Mesenchymal stem cell (in vitro differentiated cells and primary cell): ENCODE measurements around the gene DCUN1D3.

Experiments used
- DNase-seq: peaks from one replicate; pipeline ENCODE4 v3.0.0-alpha.2; 2013
- H2AFZ ChIP-seq: one replicate; pipeline ENCODE4 v1.6.1; 2013; ENCODE audit warnings: low read depth, mild to moderate bottlenecking, control low read depth, inconsistent platforms, low read length, moderate library complexity
- H2AK5ac ChIP-seq: 2 replicates; pipeline ENCODE4 v1.6.1; 2013; ENCODE audit warnings: low read length, moderate library complexity, mild to moderate bottlenecking, inconsistent platforms; ENCODE audit not compliant: severe bottlenecking
- H2BK120ac ChIP-seq: one replicate; pipeline ENCODE4 v1.6.1; 2013; ENCODE audit warnings: low read depth, mild to moderate bottlenecking, inconsistent platforms, low read length, moderate library complexity
- H2BK12ac ChIP-seq, 2 experiments: one replicate each; pipeline ENCODE4 v1.6.1; 2013; ENCODE audit warnings: inconsistent platforms in 2 of 2, low read length in 2 of 2, mild to moderate bottlenecking in 2 of 2, moderate library complexity in 2 of 2, control low read depth in 1 of 2
- H2BK15ac ChIP-seq: one replicate; pipeline ENCODE4 v1.6.1; 2013; ENCODE audit warnings: mild to moderate bottlenecking, low read depth, inconsistent platforms; ENCODE audit not compliant: poor library complexity, severe bottlenecking
- H2BK5ac ChIP-seq: 2 replicates; pipeline ENCODE4 v1.6.1; 2013; ENCODE audit warnings: low read depth, mild to moderate bottlenecking, low read length, control low read depth, inconsistent platforms; ENCODE audit not compliant: poor library complexity, severe bottlenecking
- H3K14ac ChIP-seq, 2 experiments: one replicate each; pipeline ENCODE4 v1.6.1; 2013; ENCODE audit warnings: inconsistent platforms in 2 of 2, low read length in 2 of 2, control low read depth in 1 of 2, mild to moderate bottlenecking in 1 of 2, moderate library complexity in 1 of 2
- H3K18ac ChIP-seq, 2 experiments: one replicate each; pipeline ENCODE4 v1.6.1; 2013; ENCODE audit warnings: inconsistent platforms in 2 of 2, low read length in 2 of 2, control low read depth in 1 of 2, low read depth in 1 of 2, mild to moderate bottlenecking in 1 of 2
- H3K23ac ChIP-seq, 2 experiments: one replicate each; pipeline ENCODE4 v1.6.1; 2013; ENCODE audit warnings: inconsistent platforms in 2 of 2, low read length in 2 of 2, mild to moderate bottlenecking in 2 of 2, moderate library complexity in 2 of 2, control low read depth in 1 of 2
- H3K27ac ChIP-seq: 2 replicates; pipeline ENCODE4 v1.5.1; 2013; ENCODE audit warnings: mild to moderate bottlenecking, moderate library complexity, low read length, control low read depth, inconsistent platforms; ENCODE audit not compliant: poor library complexity, severe bottlenecking
- H3K27me3 ChIP-seq, 2 experiments: 2 replicates each; pipeline versions ENCODE4 v1.6.1 to v1.7.0; 2013; ENCODE audit warnings: low read length in 2 of 2, mild to moderate bottlenecking in 2 of 2, moderate library complexity in 2 of 2, control low read depth in 1 of 2, inconsistent platforms in 1 of 2; ENCODE audit not compliant: control insufficient read depth in 1 of 2, insufficient read depth in 1 of 2
- H3K36me3 ChIP-seq, 2 experiments: 2 replicates each; pipeline versions ENCODE4 v1.6.1 to v1.7.0; 2013; ENCODE audit warnings: low read length in 2 of 2, control low read depth in 1 of 2, inconsistent platforms in 1 of 2, low read depth in 1 of 2, mild to moderate bottlenecking in 1 of 2; ENCODE audit not compliant: insufficient read depth in 2 of 2, control insufficient read depth in 1 of 2
- H3K4ac ChIP-seq, 2 experiments: one replicate each; pipeline ENCODE4 v1.6.1; 2013; ENCODE audit warnings: inconsistent platforms in 2 of 2, low read length in 2 of 2, mild to moderate bottlenecking in 2 of 2, moderate library complexity in 2 of 2, control low read depth in 1 of 2, low read depth in 1 of 2
- H3K4me1 ChIP-seq: 2 replicates; pipeline ENCODE4 v1.6.1; 2013; ENCODE audit warnings: low read depth, low read length, control low read depth; ENCODE audit not compliant: control insufficient read depth, insufficient read depth
- H3K4me2 ChIP-seq: 2 replicates; pipeline ENCODE4 v1.6.1; 2013; ENCODE audit warnings: low read length, mild to moderate bottlenecking, inconsistent platforms; ENCODE audit not compliant: poor library complexity, severe bottlenecking
- H3K4me3 ChIP-seq, 2 experiments: 2 replicates each; pipeline versions ENCODE4 v1.5.1 to v1.7.0; 2013; ENCODE audit warnings: low read length in 2 of 2, mild to moderate bottlenecking in 2 of 2, control low read depth in 1 of 2, low read depth in 1 of 2; ENCODE audit not compliant: insufficient read depth in 1 of 2
- H3K79me1 ChIP-seq: replicated peaks from 2 replicates; pipeline ENCODE4 v1.6.1; 2013; ENCODE audit warnings: mild to moderate bottlenecking, control low read depth, low read length, inconsistent platforms; ENCODE audit not compliant: poor library complexity, severe bottlenecking
- H3K9ac ChIP-seq: 2 replicates; pipeline ENCODE4 v1.7.0; 2013; ENCODE audit warnings: mild to moderate bottlenecking, low read length, moderate library complexity
- H3K9me3 ChIP-seq: 2 replicates; pipeline ENCODE4 v1.7.0; 2013; ENCODE audit warnings: mild to moderate bottlenecking, low read length; ENCODE audit not compliant: control insufficient read depth
- H4K8ac ChIP-seq: one replicate; pipeline ENCODE4 v1.6.1; 2013; ENCODE audit warnings: inconsistent platforms, mild to moderate bottlenecking, low read length, moderate library complexity
- H4K91ac ChIP-seq: one replicate; pipeline ENCODE4 v1.6.1; 2013; ENCODE audit warnings: mild to moderate bottlenecking, low read length, inconsistent platforms
- WGBS: methylation state at CpG from one replicate; pipeline ENCODE4 v1.1.7; 2013; ENCODE audit warnings: mixed read lengths; 5-methylcytosine and 5-hydroxymethylcytosine counted together

Gene DCUN1D3

DNA sequence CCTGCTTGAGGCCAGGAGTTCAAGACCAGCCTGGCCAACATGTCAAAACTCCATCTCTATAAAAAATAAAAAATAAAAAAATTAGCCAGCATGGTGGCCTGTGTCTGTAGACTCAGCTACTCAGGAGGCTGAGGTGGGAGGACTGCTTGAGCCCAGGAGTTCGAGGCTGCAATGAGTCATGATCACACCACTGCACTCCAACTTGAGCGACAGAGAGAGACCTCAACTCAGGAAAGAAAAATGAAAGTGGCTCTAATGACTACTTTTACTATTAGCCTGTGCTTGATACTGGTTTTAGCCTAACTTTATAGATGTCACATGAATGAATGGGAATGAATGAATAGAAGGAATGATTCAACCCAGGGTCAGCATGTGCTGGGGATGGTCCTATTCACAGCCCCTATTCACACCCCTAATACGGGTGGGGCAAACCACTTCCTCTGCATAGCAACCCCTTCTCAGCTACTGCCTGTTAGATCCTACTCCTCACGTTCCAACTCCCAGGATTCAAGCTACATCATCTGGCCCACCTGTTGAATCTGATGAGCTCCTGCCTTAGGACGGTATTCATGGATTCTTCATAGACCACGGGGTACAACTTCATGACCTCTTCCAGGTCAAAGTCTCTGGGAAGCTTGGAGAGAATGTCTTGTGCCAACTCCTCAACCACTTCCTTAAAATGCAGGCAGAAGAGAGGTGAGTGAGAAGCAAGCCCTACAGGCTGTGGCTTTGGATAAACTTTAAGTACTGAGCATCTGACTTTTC, 40.9 kb upstream of the DCUN1D3 start:
- H4K8ac ChIP-seq, result no peak overlapping the region
- no peak overlapping the region for H3K14ac ChIP-seq
- H2AFZ ChIP-seq, result no peak overlapping the region
- no peak for DNase-seq
- no peak overlapping the region for H4K91ac ChIP-seq
- no peaks in the 10 kb centered on the region for H3K36me3 ChIP-seq
- no peak overlapping the region for H2BK15ac ChIP-seq
- H3K9me3 ChIP-seq, result no peaks in the 10 kb centered on the region
- no peak overlapping the region for H2BK120ac ChIP-seq
- no peak overlapping the region for H3K27ac ChIP-seq
- no peak overlapping the region for H2BK12ac ChIP-seq
- H3K9ac ChIP-seq, result no peak overlapping the region
- H3K4me2 ChIP-seq, result no peak overlapping the region
- 79% methylated on average over 5 of the region's 6 CpGs for WGBS
- H3K79me1 ChIP-seq, result no peaks in the 10 kb centered on the region
- H3K27me3 ChIP-seq, result no peaks in the 10 kb centered on the region
- H2BK5ac ChIP-seq, result peak overlapping the region; percentile 9
- H3K4me3 ChIP-seq, result no peak overlapping the region
- no peak overlapping the region for H2AK5ac ChIP-seq
- no peak overlapping the region for H3K18ac ChIP-seq
- no peak overlapping the region for H3K4ac ChIP-seq
- H3K23ac ChIP-seq, result no peak overlapping the region
- H3K4me1 ChIP-seq, result no peaks in the 10 kb centered on the region

DNA sequence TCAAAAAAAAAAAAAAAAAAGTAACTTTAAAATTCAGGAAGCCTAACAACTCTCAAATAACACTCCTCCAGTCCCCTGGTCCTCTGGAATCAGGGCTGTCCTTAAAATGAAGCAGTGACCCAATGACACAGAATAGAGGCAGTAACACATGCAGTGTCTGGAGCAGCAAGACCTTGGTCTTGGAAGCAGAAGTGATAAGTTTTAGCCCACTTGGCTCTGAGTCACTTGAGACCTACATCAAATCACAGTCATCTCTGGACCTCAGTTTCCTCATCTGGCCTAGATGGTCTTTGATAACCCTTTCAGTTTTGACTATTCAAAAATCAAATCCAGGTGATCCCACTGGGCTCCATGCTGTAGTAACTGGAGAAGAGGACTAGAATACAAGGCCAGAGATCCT, 39.5 kb upstream of the DCUN1D3 start:
- Histone ChIP-seq H2BK5ac (no peak overlapping the region), H3K36me3 (no peaks in the 10 kb centered on the region), H2AK5ac (no peak overlapping the region), H2AFZ (no peak overlapping the region), H3K4me1 (no peaks in the 10 kb centered on the region), H2BK120ac (no peak overlapping the region), H3K9ac (no peak overlapping the region), H3K4ac (no peak overlapping the region), H4K91ac (no peak overlapping the region), H3K27me3 (no peaks in the 10 kb centered on the region), H4K8ac (no peak overlapping the region), H2BK12ac (no peak overlapping the region), H3K4me2 (no peak overlapping the region), H3K79me1 (no peaks in the 10 kb centered on the region), H3K27ac (no peak overlapping the region), H3K18ac (no peak overlapping the region), H2BK15ac (no peak overlapping the region), H3K4me3 (no peak overlapping the region), H3K9me3 (no peaks in the 10 kb centered on the region), H3K23ac (no peak overlapping the region), H3K14ac (no peak overlapping the region)
- no peak for DNase-seq

DNA sequence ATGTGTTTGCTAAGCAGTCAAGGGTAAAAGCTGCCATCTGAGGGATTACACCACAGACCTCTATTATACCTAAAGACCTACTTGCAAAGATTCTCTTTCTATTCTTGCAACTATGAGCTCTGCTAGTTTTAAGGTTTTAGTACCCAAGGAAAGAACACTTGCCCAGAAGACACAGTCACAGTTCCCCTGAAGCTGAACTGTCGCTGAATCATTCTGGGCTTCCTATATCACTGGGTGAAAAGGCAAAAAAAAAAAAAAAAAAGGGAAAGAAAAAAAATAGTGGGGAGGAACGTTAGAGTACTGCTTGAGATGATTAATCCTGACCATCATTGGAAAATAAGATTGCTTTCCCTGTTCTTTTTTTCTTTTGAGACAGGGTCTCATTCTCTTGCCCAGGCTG, 38.3 kb upstream of the DCUN1D3 start:
- no peak overlapping the region for H3K4me2 ChIP-seq
- no peak overlapping the region for H2BK12ac ChIP-seq
- no peak overlapping the region for H3K4me3 ChIP-seq
- no peak overlapping the region for H2AFZ ChIP-seq
- no peak overlapping the region for H3K4ac ChIP-seq
- no peaks in the 10 kb centered on the region for H3K36me3 ChIP-seq
- H3K9me3 ChIP-seq, result no peaks in the 10 kb centered on the region
- no peaks in the 10 kb centered on the region for H3K4me1 ChIP-seq
- no peaks in the 10 kb centered on the region for H3K27me3 ChIP-seq
- H3K79me1 ChIP-seq, result no peaks in the 10 kb centered on the region
- H3K23ac ChIP-seq, result no peak overlapping the region
- H2BK5ac ChIP-seq, result no peak overlapping the region
- DNase-seq, result no peak
- H2BK120ac ChIP-seq, result no peak overlapping the region
- no peak overlapping the region for H2AK5ac ChIP-seq
- no peak overlapping the region for H3K18ac ChIP-seq
- H3K14ac ChIP-seq, result no peak overlapping the region
- H4K8ac ChIP-seq, result no peak overlapping the region
- no peak overlapping the region for H3K27ac ChIP-seq
- 62% methylated on average over 2 of the region's 2 CpGs for WGBS
- no peak overlapping the region for H4K91ac ChIP-seq
- H3K9ac ChIP-seq, result peak overlapping the region; percentile 17
- no peak overlapping the region for H2BK15ac ChIP-seq

DNA sequence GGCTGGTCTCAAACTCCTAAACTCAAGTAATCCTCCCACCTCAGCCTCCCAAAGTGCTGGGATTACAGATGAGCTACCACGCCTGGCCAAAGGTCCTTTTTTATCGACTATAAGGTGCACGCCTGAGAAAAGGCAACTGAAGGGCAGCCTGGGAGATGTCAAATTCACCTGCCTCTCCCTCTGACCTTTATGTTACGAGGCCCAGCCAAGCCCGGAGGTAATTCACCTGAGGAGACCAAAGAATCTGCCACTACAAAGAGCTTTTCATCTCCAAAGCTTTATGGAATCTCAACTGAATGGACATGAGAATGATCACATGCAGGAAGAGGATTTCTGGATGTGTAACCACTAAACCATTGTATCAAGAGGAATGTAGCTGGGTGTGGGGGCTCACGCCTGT, 37.6 kb upstream of the DCUN1D3 start:
- H3K14ac ChIP-seq, result no peak overlapping the region
- no peak overlapping the region for H3K27ac ChIP-seq
- WGBS, result 91% methylated on average over 6 of the region's 6 CpGs
- H2AFZ ChIP-seq, result no peak overlapping the region
- no peak overlapping the region for H3K18ac ChIP-seq
- H4K91ac ChIP-seq, result no peak overlapping the region
- H2BK5ac ChIP-seq, result no peak overlapping the region
- no peaks in the 10 kb centered on the region for H3K36me3 ChIP-seq
- no peak overlapping the region for H3K23ac ChIP-seq
- no peaks in the 10 kb centered on the region for H3K79me1 ChIP-seq
- H2BK12ac ChIP-seq, result no peak overlapping the region
- no peak for DNase-seq
- no peak overlapping the region for H2AK5ac ChIP-seq
- H2BK120ac ChIP-seq, result no peak overlapping the region
- H3K9ac ChIP-seq, result no peak overlapping the region
- no peak overlapping the region for H3K4me2 ChIP-seq
- no peak overlapping the region for H3K4ac ChIP-seq
- no peak overlapping the region for H2BK15ac ChIP-seq
- H3K27me3 ChIP-seq, result no peaks in the 10 kb centered on the region
- no peaks in the 10 kb centered on the region for H3K4me1 ChIP-seq
- no peaks in the 10 kb centered on the region for H3K9me3 ChIP-seq
- no peak overlapping the region for H4K8ac ChIP-seq
- H3K4me3 ChIP-seq, result no peak overlapping the region
